ENCODE data around the gene RPTOR. TPM values are rescaled to one million over a fixed set of nuclear protein-coding genes. Genes with fewer than 3 reads are reported as not detected.
A peak's percentile ranks its signal among the peaks of the same experiment; 100 is the strongest.

The RPTOR gene
- total RNA-seq, 6 donors from 2014 or later = 26.8 to 109 (median 36.8) TPM

GRCh38 chr17:80905586-80906230 lies 361.1 kb downstream of the RPTOR start:
- ATAC-seq (ENCODE audit: low FRiP score in 2 of 2) (no peak), DNase-seq (peak in 1 of 2 donors; percentile 54)
- H3K27ac ChIP-seq = no peak overlapping the region
- no peak overlapping the region for H3K4me3 ChIP-seq
- H3K36me3 ChIP-seq = peaks cover 0 to 45% (median 31%) of the 10 kb centered on the region in 4 donors
- H3K27me3 ChIP-seq = no peaks in the 10 kb centered on the region
- TF ChIP-seq POLR2A (IDR thresholded peaks at IDR 0.05) (no peak), EP300 (IDR thresholded peaks at IDR 0.05) (no peak), CTCF (IDR thresholded peaks at IDR 0.05) (no peak), POLR2AphosphoS5 (IDR thresholded peaks at IDR 0.05) (no peak)
- H3K9me3 ChIP-seq = no peaks in the 10 kb centered on the region
- peaks cover 0 to 11% (median 0%) of the 10 kb centered on the region in 4 donors for H3K4me1 ChIP-seq
- WGBS, 2 donors = 96 to 99% methylated on average over 21 to 22 of the region's 22 CpGs

GRCh38 chr17:80906364-80907259 lies 362.0 kb downstream of the RPTOR start:
- Histone ChIP-seq H3K27me3 (no peaks in the 10 kb centered on the region), H3K4me1 (peaks cover 0 to 3% (median 0%) of the 10 kb centered on the region in 4 donors), H3K9me3 (no peaks in the 10 kb centered on the region), H3K4me3 (no peak overlapping the region), H3K27ac (no peak overlapping the region), H3K36me3 (peaks cover 0 to 52% (median 34%) of the 10 kb centered on the region in 4 donors)
- no peak for ATAC-seq (ENCODE audit: low FRiP score in 2 of 2)
- peak in 1 of 2 donors; percentile 55 for DNase-seq
- 96 to 97% methylated on average over 29 to 37 of the region's 39 CpGs for WGBS, 2 donors
- TF ChIP-seq POLR2A (IDR thresholded peaks at IDR 0.05) = no peak
- no peak for TF ChIP-seq EP300 (IDR thresholded peaks at IDR 0.05)
- TF ChIP-seq CTCF (IDR thresholded peaks at IDR 0.05) = no peak
- no peak for TF ChIP-seq POLR2AphosphoS5 (IDR thresholded peaks at IDR 0.05)

DNA sequence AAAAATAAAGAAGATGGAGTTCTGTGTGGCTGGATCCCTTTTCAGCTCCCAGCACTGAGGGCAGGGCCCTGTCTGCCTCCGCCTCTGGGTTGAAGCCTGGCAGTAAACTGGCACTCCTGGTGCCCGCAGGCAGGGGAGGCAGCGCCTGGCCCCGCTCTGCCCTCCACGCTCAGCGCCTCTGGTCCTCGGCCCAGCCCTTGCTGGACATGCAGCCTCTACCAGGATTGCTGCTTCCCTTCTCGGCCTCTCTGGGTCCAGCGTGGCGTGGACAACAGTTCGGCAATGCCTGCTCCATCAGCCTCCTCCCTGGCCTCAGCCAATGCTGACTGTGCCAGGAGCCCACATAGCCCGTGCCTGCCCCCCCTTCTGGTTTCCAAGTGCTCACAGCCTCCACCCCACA lies 362.6 kb downstream of the RPTOR start:
- 94 to 97% methylated on average over 10 to 12 of the region's 12 CpGs for WGBS, 2 donors
- Histone ChIP-seq H3K27ac (no peak overlapping the region), H3K9me3 (no peaks in the 10 kb centered on the region), H3K36me3 (peaks cover 0 to 57% (median 35%) of the 10 kb centered on the region in 4 donors), H3K4me1 (no peaks in the 10 kb centered on the region), H3K27me3 (no peaks in the 10 kb centered on the region), H3K4me3 (no peak overlapping the region)
- ATAC-seq (ENCODE audit: low FRiP score in 2 of 2) (no peak), DNase-seq (peak in 1 of 2 donors; percentile 62)
- TF ChIP-seq EP300 (IDR thresholded peaks at IDR 0.05) (no peak), CTCF (IDR thresholded peaks at IDR 0.05) (no peak), POLR2AphosphoS5 (IDR thresholded peaks at IDR 0.05) (no peak), POLR2A (IDR thresholded peaks at IDR 0.05) (no peak)

- H3K36me3 ChIP-seq = peaks cover 0 to 53% (median 33%) of the 10 kb centered on the region in 4 donors
- TF ChIP-seq POLR2AphosphoS5 (IDR thresholded peaks at IDR 0.05) (no peak), EP300 (IDR thresholded peaks at IDR 0.05) (no peak), POLR2A (IDR thresholded peaks at IDR 0.05) (no peak), CTCF (IDR thresholded peaks at IDR 0.05) (no peak)
- ATAC-seq (ENCODE audit: low FRiP score in 2 of 2) = no peak
Observed at GRCh38 chr17:80908211-80908610, 363.6 kb downstream of the RPTOR start.

More at GRCh38 chr17:80908211-80908610, 363.6 kb downstream of the RPTOR start:
- no peak for DNase-seq
- H3K9me3 ChIP-seq = no peaks in the 10 kb centered on the region
- no peaks in the 10 kb centered on the region for H3K4me1 ChIP-seq
- 83 to 100% methylated on average over 11 to 12 of the region's 12 CpGs for WGBS, 2 donors
- no peak overlapping the region for H3K27ac ChIP-seq
- no peak overlapping the region for H3K4me3 ChIP-seq
- no peaks in the 10 kb centered on the region for H3K27me3 ChIP-seq

Measured in upper lobe of left lung (tissue), 6 donors.